ENCODE results near the gene AKT3.

AKT3 gene

DNA sequence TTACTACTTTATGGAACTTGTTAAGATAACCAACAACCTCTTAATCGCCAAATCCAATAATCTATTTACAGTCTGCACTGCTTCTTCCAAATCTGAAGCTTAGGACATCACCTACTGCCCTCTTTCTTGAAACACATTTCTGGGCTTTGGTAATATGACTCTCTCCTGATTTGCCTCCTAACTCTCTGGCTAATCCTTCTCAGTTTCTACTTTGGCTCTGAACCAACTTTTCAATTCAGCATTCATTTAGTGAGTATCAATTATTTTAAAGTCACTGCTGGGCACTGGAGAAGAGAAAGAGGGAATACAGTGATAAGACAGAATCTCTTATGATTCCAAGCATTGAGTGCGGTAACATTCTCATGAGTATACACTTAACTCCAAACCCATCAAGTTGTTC is 275.0 kb downstream of the AKT3 start:
- no peak for FAIRE-seq
- DNase-seq (ENCODE audit: insufficient read length, low spot score): no peak

DNA sequence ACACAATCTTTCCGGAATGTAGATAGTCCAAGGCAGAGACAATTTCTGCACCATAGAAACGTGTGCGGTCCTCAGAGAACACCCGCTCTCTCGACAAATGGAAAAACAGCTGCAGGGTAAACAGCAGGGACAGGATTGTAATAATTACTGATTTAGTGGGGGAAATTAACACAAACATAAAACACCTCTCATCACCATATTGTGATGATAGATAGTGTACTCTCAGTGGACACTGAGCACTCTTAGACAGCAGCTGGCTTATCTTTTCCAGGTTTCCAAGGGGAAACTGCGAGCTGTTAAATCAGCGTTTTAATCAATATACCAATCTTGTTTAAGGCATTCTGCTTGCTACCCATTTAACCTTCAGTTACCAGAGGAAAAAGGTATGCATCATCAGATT is 277.1 kb downstream of the AKT3 start:
- DNase-seq (ENCODE audit: insufficient read length, low spot score): no peak
- no peak for FAIRE-seq

DNA sequence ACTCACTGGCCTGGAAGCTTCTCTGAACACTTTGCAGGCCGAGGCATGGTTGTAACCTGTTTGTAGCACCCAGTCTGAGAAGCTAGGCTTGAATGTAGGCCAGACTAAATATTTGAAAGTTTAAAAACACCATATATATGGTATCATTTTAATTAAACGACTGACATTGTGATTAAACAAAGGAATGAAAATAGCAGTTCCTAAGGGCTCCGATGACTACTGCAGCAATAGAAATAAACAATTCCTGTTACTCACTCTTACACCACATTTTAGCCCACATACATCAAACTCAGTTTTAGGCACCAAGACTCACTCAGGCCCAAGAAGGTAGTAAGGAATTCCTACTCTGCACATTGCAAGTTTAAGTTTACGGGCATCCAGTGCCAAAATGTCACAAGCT is 281.2 kb downstream of the AKT3 start:
- DNase-seq (ENCODE audit: insufficient read length, low spot score): no peak

DNA sequence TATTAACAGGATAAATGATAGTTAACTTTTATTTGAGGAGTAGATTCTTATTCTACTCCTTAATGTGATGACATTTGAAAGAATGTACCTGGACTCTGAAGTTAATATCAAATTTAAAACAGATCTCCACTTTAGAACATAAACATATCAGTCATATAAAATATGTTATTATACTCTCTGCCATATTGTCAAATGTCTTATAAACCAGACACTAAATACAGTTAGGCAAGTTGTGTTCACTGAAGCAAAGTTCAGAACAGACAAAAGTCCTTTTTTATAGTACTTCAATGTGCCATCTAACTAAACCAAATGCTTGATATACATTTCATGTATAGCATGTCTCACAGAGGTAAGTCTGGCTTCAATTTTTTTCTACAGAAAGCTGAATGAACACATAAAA is 285.2 kb downstream of the AKT3 start:
- DNase-seq (ENCODE audit: insufficient read length, low spot score): no peak
- no peak for FAIRE-seq

More for the DNA sequence above, 281.2 kb downstream of the AKT3 start:
- FAIRE-seq: no peak

DNA sequence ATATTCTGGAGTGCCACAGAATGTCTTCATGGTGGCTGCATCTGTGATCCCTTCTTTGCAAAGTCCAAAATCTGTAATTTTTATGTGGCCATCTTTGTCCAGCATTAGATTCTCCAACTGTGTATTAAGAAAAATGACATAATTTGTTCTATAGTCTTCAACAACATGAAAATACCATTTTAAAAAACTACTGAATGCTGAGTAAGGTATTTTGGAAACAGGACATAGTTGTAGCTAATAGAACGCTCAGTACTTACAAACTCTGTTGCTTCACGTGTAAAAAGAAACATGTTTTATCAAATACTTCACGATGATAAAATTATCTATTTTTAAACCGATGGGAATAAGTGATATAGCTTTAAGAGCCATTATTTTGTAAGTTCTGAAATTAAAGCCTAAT is 286.3 kb downstream of the AKT3 start:
- FAIRE-seq (no peak), DNase-seq (ENCODE audit: insufficient read length, low spot score) (no peak)

DNA sequence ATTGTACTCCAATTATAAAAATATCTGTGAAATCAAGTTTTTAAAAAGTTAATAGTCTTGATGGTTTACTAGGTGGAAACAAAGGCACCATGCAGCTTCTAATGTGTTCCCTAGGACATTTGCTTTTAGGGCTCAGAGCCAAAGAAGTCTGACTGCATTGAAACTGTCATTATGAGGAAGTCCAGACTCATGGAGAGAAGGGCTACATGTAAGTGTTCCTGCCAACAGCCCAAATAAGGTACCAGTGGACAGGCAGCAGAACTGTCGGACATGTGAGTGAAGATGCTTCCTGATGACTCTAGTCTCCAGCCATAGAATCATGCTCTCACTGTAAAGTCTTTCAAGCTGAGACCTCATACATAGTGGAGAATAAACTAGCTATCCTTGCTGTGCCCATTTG is 287.6 kb downstream of the AKT3 start:
- DNase-seq (ENCODE audit: insufficient read length, low spot score): no peak
- peak; percentile 38 for FAIRE-seq

DNA sequence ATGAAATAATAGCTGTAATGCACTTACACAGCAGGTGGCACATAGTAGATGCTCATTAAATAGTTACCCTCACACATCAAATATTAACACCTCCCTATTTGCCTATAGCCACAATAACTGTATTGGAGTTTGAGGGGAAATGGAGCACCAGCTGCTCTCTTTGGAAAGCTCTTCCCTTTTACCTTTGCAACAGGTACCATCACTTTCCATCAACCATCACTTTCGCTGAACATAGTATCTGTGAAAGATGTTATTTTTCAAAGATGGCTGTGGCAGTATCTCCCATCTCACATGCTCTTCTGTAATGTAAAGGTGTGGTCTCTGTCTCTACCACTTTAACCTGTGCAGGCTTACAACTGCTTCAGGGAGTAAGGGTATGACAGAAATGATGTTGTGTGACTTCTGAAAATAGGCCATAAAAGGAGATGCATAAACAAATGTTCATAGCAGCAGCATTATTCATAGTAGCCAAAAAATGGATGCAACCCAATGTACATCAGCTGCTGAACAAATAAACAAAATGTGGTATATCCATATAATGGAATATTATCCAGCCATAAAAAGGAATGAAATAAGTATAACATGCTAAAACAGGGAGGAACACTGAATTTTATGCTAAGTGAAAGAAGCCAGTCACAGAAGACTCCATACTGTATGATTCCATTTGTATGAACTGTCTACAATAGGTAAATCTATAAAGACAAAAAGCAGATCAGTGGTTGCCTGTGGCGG is 288.3 kb downstream of the AKT3 start:
- no peak for FAIRE-seq

DNA sequence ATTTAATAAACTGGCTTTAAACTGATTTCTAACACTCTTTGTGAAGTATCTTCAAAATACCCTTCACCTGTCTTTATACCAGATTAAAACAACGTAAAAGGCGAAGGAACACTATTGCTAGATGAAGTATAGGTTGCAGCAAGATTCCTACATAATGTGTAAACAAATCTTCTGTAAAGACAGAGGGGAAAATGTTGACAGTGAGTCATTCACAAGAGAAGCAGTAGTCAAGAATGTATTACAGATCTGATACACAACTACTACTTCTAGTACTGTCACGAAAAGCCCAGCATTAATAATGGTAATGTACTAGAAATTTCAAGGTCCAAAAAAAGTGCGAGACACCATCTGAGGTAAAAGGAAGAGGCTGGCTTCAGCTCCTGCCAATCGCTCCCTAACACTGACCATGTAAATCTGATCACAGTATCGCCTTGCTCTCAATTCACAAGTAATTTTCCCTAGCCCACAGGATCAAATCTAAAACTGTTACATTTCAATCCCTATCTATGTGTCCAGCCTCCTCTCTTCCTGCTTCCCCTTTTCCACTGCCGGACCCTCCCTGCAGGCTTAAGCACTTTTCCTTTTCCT is 290.4 kb downstream of the AKT3 start:
- peak; percentile 69 for FAIRE-seq
- no peak for DNase-seq (ENCODE audit: insufficient read length, low spot score)

More for the DNA sequence above, 288.3 kb downstream of the AKT3 start:
- no peak for DNase-seq (ENCODE audit: insufficient read length, low spot score)

DNA sequence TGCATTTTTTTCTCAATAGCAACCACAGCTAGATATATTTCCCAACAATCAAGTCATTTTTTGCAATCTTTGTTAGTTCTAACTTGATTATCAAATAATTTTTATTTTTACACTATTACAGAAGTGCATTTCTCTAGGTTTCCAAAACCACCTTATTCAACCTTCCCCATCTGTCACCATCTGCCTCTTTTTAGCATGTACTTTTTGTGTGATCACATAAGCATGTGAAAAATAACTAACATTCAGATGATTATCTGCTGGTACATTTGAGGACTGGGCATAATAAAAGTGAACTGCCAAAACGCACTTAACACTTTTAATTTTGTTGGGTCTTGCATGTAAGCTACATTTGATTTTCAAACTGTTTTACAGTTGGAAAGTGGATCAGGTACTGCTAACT is 291.5 kb downstream of the AKT3 start:
- FAIRE-seq: no peak
- DNase-seq (ENCODE audit: insufficient read length, low spot score): no peak

DNA sequence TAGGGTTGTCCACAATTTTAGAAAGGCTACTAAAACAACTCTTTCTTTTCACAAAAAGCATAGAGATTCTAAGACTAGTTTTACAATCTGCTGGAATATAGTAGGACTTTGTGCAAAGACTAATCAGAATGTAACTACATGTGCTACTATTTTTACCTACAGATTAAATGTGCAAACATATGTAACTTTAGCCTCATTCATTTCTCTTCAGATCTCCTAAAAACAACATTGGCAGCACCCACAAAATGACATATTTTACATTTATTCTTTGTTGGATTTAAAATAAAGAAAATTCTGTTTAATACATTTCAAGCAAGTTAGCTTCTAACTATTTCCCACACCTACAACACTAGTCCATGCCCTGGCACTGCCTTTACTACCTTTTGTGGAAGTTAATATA is 292.2 kb downstream of the AKT3 start:
- no peak for FAIRE-seq
- no peak for DNase-seq (ENCODE audit: insufficient read length, low spot score)

DNA sequence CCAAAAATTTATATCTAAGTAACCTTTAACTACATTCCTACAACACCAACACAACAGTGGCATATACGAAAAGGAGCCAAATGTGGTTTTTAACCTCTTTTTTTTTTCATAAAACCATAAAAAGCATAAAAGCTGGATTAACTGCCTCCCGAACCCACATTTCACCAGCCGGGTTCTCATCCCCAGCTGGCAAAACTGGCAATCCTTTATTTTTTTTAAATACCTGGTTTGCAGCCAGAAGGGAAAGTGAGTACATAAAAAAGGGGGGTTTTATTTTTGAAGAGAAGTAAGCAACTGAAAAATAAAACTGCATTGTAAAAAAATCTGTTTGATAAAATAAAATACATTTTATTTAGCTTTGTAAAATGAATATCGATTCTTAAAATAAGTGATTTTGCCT is 295.4 kb downstream of the AKT3 start:
- no peak for DNase-seq (ENCODE audit: insufficient read length, low spot score)
- no peak for FAIRE-seq

DNA sequence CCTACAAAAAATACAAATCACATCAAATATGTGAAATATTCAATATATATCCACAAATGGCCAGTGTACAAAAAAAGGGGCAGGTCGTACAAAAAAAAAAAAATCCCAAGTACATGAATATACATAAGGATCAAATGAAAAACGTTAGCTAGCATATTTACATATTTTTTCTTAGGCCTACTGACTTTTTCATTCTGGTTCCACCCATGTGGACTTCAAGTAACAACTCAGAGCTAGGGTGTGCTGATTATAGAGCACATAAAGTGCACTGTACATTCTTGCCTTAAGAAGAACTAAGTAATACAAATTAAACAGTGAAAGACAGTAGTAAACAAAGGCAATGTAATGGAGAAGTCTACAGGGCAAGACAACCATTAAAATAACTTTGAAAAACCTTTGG is 297.0 kb downstream of the AKT3 start:
- DNase-seq (ENCODE audit: insufficient read length, low spot score) (no peak), FAIRE-seq (no peak)

DNA sequence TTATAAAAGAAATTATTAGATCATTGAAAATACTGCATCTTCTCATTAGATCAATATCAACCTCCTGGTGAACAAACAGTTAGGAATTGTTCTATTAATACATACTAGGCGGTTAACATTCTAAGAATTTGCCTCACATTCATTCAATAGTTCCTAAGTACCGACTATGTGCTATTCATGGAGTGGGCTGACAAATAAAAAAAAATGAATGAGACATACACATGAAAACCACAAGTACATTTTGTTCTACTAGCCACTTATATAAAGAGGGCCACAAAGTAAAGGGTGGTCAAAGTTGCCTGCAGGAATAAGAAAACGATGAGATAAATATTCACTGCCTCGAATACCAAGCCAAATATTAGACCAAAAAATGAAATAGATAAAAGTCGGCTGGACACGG is 299.8 kb downstream of the AKT3 start:
- FAIRE-seq (no peak), DNase-seq (ENCODE audit: insufficient read length, low spot score) (no peak)

DNA sequence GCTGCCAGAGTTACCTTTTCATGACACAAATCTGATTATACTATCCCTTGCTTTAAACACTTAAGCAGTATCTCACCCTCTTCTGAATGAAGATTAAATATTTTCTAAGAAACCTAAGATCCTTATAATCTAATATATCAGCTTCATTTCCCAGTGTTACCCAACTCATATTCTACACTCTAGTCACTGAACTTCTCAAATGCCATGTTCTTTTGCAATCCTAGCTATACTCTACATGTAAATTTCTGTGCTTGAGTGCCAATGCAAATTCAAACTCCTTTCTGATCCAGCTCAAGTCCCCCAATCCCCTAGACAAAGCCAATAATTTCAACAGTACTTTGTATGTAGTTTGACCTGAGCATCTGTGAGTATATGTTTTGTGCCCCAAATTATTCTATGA is 300.3 kb downstream of the AKT3 start:
- FAIRE-seq: no peak
- DNase-seq (ENCODE audit: insufficient read length, low spot score): no peak

DNA sequence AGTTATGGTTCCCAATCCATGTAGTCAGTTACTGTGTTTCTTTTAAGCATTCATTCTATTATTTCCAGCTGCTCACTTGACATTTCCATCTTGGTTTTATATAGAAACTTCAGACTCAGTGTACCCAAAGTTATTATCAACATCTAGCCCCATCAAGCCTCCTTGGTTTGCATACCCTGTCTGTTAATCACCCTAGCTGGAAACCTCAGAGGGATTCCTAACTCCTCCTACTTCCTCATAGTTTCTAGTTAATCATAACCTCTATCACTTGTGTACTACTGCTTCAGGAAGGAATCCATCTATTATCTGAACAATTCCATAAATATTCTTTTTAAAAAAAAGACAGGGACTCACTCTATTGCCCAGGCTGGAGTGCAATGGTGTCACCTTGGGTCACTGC is 300.9 kb downstream of the AKT3 start:
- FAIRE-seq (no peak), DNase-seq (ENCODE audit: insufficient read length, low spot score) (no peak)

DNA sequence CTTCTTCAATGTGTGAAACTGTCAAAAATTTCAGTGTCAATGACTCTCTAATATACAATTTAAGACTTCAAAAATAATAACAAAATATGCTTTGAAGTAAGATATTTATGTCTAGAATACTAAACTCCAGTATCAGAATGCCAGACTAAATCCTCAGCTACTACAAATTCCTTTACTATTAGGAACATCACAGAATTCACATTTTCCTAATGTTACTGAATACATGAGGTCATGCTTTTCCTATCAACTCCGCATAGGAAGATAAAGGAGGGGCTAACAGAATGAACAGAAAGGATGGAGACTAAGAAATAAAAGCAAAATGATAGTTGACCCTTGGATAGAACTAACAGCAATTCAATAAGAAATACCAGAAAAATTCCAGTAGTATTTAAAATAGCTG is 301.5 kb downstream of the AKT3 start:
- FAIRE-seq: no peak
- DNase-seq (ENCODE audit: insufficient read length, low spot score): no peak

DNA sequence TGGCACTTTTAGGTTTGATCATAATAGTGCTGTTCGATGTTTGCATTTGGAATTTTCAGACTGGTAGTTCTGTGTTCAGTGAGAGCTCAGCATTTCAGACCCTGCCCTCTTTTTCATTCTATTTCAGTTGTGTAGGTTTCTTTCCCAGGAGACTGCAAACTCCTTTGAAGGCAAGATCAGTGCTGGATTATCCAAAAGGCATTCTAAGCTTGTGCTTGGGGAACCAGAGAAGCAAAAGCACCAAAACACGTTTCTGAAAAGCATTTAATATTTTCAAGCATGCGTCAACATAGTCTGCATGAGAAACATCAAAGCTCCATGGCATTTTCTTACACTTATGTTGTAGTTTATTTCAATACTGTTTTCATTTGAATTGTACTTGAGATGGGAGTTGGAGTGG is 302.2 kb downstream of the AKT3 start:
- DNase-seq (ENCODE audit: insufficient read length, low spot score) (no peak), FAIRE-seq (no peak)

DNA sequence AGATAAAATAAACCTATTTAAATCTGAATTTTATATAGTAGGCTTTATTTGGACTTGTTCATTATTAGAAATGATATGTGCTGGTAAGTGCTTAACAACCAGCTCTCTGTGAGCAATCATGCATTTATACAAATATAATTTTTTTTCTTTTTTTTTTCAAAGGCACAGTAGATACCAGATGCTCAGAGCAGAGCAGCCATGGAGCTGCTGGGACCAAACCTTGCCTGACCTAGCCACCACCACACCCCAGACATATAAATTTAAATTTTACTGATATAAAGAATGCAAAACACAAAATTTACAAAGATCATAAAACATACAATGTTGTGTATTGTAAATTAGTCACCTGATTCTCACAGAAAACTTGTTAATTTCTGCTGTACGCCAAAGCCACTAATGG is 303.6 kb downstream of the AKT3 start:
- no peak for FAIRE-seq

DNA sequence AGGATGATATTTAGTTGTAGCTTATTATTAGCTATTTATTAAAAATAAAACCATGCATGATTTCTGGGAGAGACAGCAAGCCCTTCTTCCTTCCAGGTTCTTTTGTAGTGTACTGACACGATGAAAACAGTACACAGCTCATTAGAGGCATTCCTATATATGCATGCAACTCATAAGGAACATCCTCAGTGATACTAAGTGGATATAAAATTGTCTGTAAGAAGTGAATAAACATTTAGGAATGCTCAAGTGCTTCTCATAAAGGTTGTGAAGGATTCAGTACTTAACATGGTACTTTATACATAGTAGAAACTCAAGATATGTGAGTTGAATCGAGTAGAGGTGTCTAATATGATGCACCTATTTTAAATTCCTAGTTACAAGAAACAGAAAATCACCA is 306.5 kb downstream of the AKT3 start:
- FAIRE-seq (no peak), DNase-seq (ENCODE audit: insufficient read length, low spot score) (no peak)

More for the DNA sequence above, 303.6 kb downstream of the AKT3 start:
- DNase-seq (ENCODE audit: insufficient read length, low spot score): no peak

DNA sequence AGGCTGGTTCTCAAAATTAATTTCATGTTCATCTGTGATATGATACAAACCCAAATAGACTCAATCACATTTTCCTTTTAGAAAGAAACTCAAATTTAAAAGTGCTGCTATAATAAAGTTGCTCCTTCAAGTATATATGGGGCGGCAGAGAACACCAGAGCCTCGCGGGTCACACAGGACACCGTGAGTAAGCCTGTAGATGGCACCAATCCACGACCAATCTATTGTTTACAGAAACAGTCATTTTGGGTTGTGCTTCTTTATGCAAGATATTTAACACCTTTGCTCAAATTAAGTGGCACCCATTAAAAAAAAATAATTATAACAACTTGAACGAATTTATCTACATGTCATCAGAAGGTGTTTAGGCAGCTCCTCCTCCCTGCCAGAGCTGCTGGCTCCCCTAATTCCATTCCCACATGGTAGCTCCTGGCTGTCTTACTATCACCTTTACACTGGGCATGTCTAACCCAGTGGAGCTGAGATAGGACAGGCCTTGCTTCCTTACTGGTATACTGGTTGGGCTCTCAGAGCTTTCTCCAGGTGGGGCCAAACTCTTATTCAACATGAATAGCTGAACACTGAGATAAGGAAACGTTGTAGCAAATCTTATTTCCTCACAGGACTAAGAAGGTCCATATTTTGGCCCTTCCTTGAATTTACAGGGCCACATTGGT is 307.2 kb downstream of the AKT3 start:
- FAIRE-seq: no peak

DNA sequence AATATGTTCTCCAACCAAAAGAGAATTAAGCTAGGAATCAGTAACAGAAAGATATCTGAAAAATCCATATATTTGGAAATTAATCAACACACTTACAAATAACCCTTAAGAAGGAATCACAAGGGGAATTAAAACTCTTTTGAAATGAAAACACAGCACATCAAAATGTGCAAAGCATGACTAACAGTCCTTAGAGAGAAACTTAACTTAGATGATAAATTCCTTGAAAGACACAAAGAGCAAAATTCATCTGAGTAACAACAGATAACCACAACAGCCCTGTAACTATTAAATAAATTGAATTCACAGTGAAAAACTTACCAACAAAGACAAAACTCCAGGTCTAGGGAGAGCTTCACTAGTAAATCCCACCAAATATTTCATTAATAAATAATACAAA is 310.4 kb downstream of the AKT3 start:
- no peak for DNase-seq (ENCODE audit: insufficient read length, low spot score)
- no peak for FAIRE-seq

More for the DNA sequence above, 307.2 kb downstream of the AKT3 start:
- DNase-seq (ENCODE audit: insufficient read length, low spot score): no peak

DNA sequence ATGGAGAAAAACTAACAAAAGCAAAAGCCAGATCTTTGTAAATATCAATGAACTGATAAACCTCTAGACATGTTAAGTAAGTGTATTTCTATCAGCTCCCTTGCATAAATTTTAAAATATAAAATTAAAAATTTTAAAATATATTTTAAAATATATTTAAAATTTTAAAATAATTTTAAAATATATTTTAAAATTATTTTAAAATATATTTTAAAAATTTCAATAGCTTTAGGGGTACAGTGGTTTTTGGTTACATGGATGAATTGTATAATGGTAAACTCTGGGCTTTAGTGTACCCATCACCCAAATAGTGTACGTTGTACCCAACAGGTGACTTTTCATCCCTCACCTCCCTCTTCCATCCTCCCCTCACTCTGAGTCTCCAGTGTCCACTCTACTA is 315.0 kb downstream of the AKT3 start:
- no peak for FAIRE-seq
- DNase-seq (ENCODE audit: insufficient read length, low spot score): no peak

Measured in HTR-8/SVneo (cell line).